ENCODE results near the gene PRR11. TPM values are rescaled to one million over a fixed set of nuclear protein-coding genes. Genes with fewer than 3 reads are reported as not detected.
A peak's percentile ranks its signal among the peaks of the same experiment; 100 is the strongest.

Gene PRR11
- polyA plus RNA-seq, 1 experiment: 20.2 TPM

DNA sequence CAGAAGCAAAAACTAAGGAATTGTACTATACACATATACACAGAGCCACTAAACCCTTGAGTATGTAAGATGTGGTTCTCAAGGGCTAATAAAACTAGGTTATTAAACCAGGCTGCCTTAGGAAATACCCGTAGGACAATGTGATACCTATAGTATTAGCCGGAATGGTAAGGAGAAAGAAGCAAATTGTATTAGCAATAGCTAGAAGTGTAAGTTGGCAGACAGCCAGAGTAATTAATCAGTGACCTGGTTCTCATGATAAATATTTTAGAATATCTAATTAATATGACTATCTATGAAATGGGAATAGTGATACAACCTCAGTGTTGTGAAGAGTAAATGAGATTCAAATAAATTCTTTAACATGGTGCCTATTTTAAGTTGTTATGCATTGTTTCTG is 83.4 kb downstream of the PRR11 start:
- no peak for DNase-seq (ENCODE audit: low read depth, low spot score)
- Histone ChIP-seq H3K4me3 (ENCODE audit: low read depth, low read length) (no peak overlapping the region), H3K27me3 (ENCODE audit: control insufficient read depth, insufficient read depth, low read length) (peaks cover 2% of the 10 kb centered on the region), H3K9me3 (ENCODE audit: control insufficient read depth, insufficient read depth, low read length) (no peaks in the 10 kb centered on the region), H3K27ac (ENCODE audit: low read depth, low read length) (no peak overlapping the region)
- ChIA-PET POLR2A (no interaction called here), CTCF (no interaction called here)
- no peak for TF ChIP-seq CTCF (IDR thresholded peaks at IDR 0.05; ENCODE audit: low read depth, low read length)

- no peak for DNase-seq (ENCODE audit: low read depth, low spot score)
- no peak for TF ChIP-seq CTCF (IDR thresholded peaks at IDR 0.05; ENCODE audit: low read depth, low read length)
- no peak overlapping the region for H3K27ac ChIP-seq (ENCODE audit: low read depth, low read length)
- H3K27me3 ChIP-seq (ENCODE audit: control insufficient read depth, insufficient read depth, low read length): peaks cover 2% of the 10 kb centered on the region
- H3K9me3 ChIP-seq (ENCODE audit: control insufficient read depth, insufficient read depth, low read length): no peaks in the 10 kb centered on the region
- ChIA-PET POLR2A (no interaction called here), CTCF (no interaction called here)
- no peak overlapping the region for H3K4me3 ChIP-seq (ENCODE audit: low read depth, low read length)
Observed at GRCh38 chr17:59244081-59244480, 88.5 kb downstream of the PRR11 start.

Small RNAs within 50 kb of the gene (small RNA-seq; reads per million reads assigned to genes)
- gene MIR301A (ENCODE audit: insufficient read length, low read depth) (19,643 reads per million, percentile 99 among the genes with 10 or more reads in this experiment), gene MIR454 (ENCODE audit: insufficient read length, low read depth) (434 reads per million, percentile 94 among the genes with 10 or more reads in this experiment), gene RNU2-58P (ENCODE audit: insufficient read length, low read depth) (not detected)

Other genes with a start within 250 kb of the PRR11 start
- gene TRIM37, start 48.9 kb upstream of the PRR11 start, polyA plus RNA-seq (2011; rRNA removed): 29.1 and 34.8 TPM in 2 replicates
- gene SKA2, start 560 bp upstream of the PRR11 start, polyA plus RNA-seq (2011; rRNA removed): 32.4 and 45.4 TPM in 2 replicates
- 15.7 and 16.6 TPM in 2 replicates for gene SMG8, start 54.3 kb downstream of the PRR11 start, polyA plus RNA-seq (2011; rRNA removed)
- gene GDPD1, start 64.8 kb downstream of the PRR11 start, polyA plus RNA-seq (2011; rRNA removed): 1.9 and 2.7 TPM in 2 replicates
- 6.0 and 7.7 TPM in 2 replicates for gene YPEL2, start 175.9 kb downstream of the PRR11 start, polyA plus RNA-seq (2011; rRNA removed)